GM18907 (cell line): ENCODE results near the gene LRRIQ3.

ENCODE experiments used
- ATAC-seq: cut with Tn5 transposase; IDR thresholded peaks from one replicate; pipeline ENCODE4 v1.9.1; 2021; ENCODE audit warnings: mild to moderate bottlenecking, moderate library complexity; ENCODE audit not compliant: unreplicated experiment

LRRIQ3 gene

GRCh38 chr1:74113333-74113732, 84.6 kb downstream of the LRRIQ3 start:
- no peak for ATAC-seq

- ATAC-seq = no peak
These were observed 90.6 kb downstream of the LRRIQ3 start for GRCh38 chr1:74107394-74107793.

GRCh38 chr1:74091371-74091770, 106.6 kb downstream of the LRRIQ3 start:
- ATAC-seq = no peak

- no peak for ATAC-seq
These were observed 114.8 kb downstream of the LRRIQ3 start for GRCh38 chr1:74083128-74083527.

GRCh38 chr1:74065081-74065480, 132.9 kb downstream of the LRRIQ3 start:
- ATAC-seq = no peak

GRCh38 chr1:74057719-74058118, 140.3 kb downstream of the LRRIQ3 start:
- no peak for ATAC-seq

GRCh38 chr1:74053407-74053806, 144.6 kb downstream of the LRRIQ3 start:
- no peak for ATAC-seq

- ATAC-seq = no peak
These were observed 147.6 kb downstream of the LRRIQ3 start for GRCh38 chr1:74050386-74050785.

GRCh38 chr1:74038042-74038441, 159.9 kb downstream of the LRRIQ3 start:
- no peak for ATAC-seq

- ATAC-seq = no peak
These were observed 185.4 kb downstream of the LRRIQ3 start for GRCh38 chr1:74012583-74012982.

GRCh38 chr1:74011736-74012135, 186.2 kb downstream of the LRRIQ3 start:
- no peak for ATAC-seq

- ATAC-seq = no peak
These were observed 187.8 kb downstream of the LRRIQ3 start for GRCh38 chr1:74010206-74010605.

GRCh38 chr1:74005533-74005932, 192.4 kb downstream of the LRRIQ3 start:
- no peak for ATAC-seq

- no peak for ATAC-seq
These were observed 194.2 kb downstream of the LRRIQ3 start for GRCh38 chr1:74003806-74004205.

- ATAC-seq = peak; percentile 78
These were observed 199.5 kb downstream of the LRRIQ3 start for GRCh38 chr1:73998348-73998959.

- ATAC-seq = no peak
These were observed 217.5 kb downstream of the LRRIQ3 start for GRCh38 chr1:73980324-73981040.

GRCh38 chr1:73979684-73980083, 218.3 kb downstream of the LRRIQ3 start:
- ATAC-seq = no peak

GRCh38 chr1:73978964-73979363, 219.0 kb downstream of the LRRIQ3 start:
- ATAC-seq = no peak
